HepG2 (cell line): ENCODE measurements around the gene PNLIP. TPM values are rescaled to one million over a fixed set of nuclear protein-coding genes. Genes with fewer than 3 reads are reported as not detected.
A peak's percentile ranks its signal among the peaks of the same experiment; 100 is the strongest.

Experiments used
- ATAC-seq: fragments of 200-7000 bp; cut with Tn5 transposase; 3 replicates; pipeline ENCODE4 v1.9.1; 2020; ENCODE audit warnings: mild to moderate bottlenecking, moderate library complexity
- BruUV-seq: library from RNA; stranded (reverse); fragments of 400-500 nt; replicated peaks from 2 replicates; lab custom pipeline; 2021; lab: Mats Ljungman, UMichigan
- CTCF ChIA-PET: fragments of 300-600 bp; formaldehyde crosslinking; extraction: SDS; loops from one replicate; lab custom pipeline; 2021; ENCODE audit warnings: low total read pairs, inconsistent platforms, low intra/inter-chr PET ratio; lab: Yijun Ruan, JAX
- POLR2A ChIA-PET: fragments of 350-600 bp; sonication (Branson Sonifier 250); formaldehyde crosslinking; loops from one replicate; lab custom pipeline; 2020; ENCODE audit warnings: antibody characterized with exemption, inconsistent platforms; lab: Yijun Ruan, JAX
- DNase-seq: peaks from one replicate; pipeline ENCODE4 v3.0.0-alpha.2; 2015; ENCODE audit warnings: low spot score
- FAIRE-seq: peaks from 3 replicates; lab custom pipeline; 2011; peaks lifted over from hg19 to GRCh38; lab: Jason Lieb, UNC
- H2AFZ ChIP-seq: one replicate; pipeline ENCODE4 v1.6.1; 2011; ENCODE audit warnings: low read length, inconsistent platforms
- H3K27ac ChIP-seq: fragments of 300-600 bp; 3 replicates; pipeline ENCODE4 v1.8.0; 2011; ENCODE audit warnings: mixed run types, mild to moderate bottlenecking, mixed read lengths, low read length, inconsistent platforms; ENCODE audit not compliant: insufficient read depth; ENCODE audit errors: extremely low read length
- H3K27me3 ChIP-seq, 2 experiments: fragments of 200-600 bp in 1 of 2; 2 replicates in 1 of 2; 3 replicates in 1 of 2; pipeline versions ENCODE4 v1.6.0 to v1.8.0; 2011; ENCODE audit warnings: low read length in 2 of 2, mild to moderate bottlenecking in 2 of 2, moderate library complexity in 2 of 2, inconsistent platforms in 1 of 2; ENCODE audit not compliant: insufficient read depth in 2 of 2, control insufficient read depth in 1 of 2
- H3K36me3 ChIP-seq, 2 experiments: fragments of 200-600 bp in 1 of 2; replicated peaks in 1 of 2; 2 replicates in 1 of 2; 3 replicates in 1 of 2; pipeline versions ENCODE4 v1.5.1 to v1.8.0; 2011; ENCODE audit warnings: low read length in 2 of 2, inconsistent platforms in 1 of 2; ENCODE audit not compliant: insufficient read depth in 2 of 2, control insufficient read depth in 1 of 2
- H3K4me1 ChIP-seq: 2 replicates; pipeline ENCODE4 v1.5.1; 2012; ENCODE audit warnings: low read length, inconsistent platforms; ENCODE audit not compliant: insufficient read depth
- H3K4me2 ChIP-seq: 2 replicates; pipeline ENCODE4 v1.6.0; 2011; ENCODE audit warnings: low read depth, low read length, inconsistent platforms
- H3K4me3 ChIP-seq, 3 experiments: fragments of 200-600 bp in 1 of 3; sonication (generic), shearing (Covaris generic) in 1 of 3; replicated peaks in 1 of 3; 2 replicates each; pipeline ENCODE4 v1.5.1; 2011 to 2016; ENCODE audit warnings: low read length in 3 of 3, inconsistent platforms in 2 of 3, low read depth in 2 of 3, mild to moderate bottlenecking in 2 of 3, control low read depth in 1 of 3, mixed read lengths in 1 of 3; ENCODE audit not compliant: insufficient read depth in 1 of 3
- H3K79me2 ChIP-seq: one replicate; pipeline ENCODE4 v1.6.1; 2011; ENCODE audit warnings: low read length, inconsistent platforms; ENCODE audit not compliant: insufficient read depth
- H3K9ac ChIP-seq: 2 replicates; pipeline ENCODE4 v1.6.0; 2011; ENCODE audit warnings: mild to moderate bottlenecking, low read depth, low read length, inconsistent platforms; ENCODE audit not compliant: insufficient read depth
- H3K9me3 ChIP-seq: 2 replicates; pipeline ENCODE4 v1.5.1; 2012; ENCODE audit warnings: mild to moderate bottlenecking, low read length
- H4K20me1 ChIP-seq: 2 replicates; pipeline ENCODE4 v1.6.0; 2011; ENCODE audit warnings: inconsistent platforms, mild to moderate bottlenecking, low read length, moderate library complexity; ENCODE audit not compliant: insufficient read depth
- HNRNPK ChIP-seq: fragments of 200-400 bp; formaldehyde crosslinking; IDR thresholded peaks from 2 replicates; pipeline ENCODE4 v1.6.1; 2018; ENCODE audit warnings: low read length, low read depth, moderate library complexity, mild to moderate bottlenecking; ENCODE audit not compliant: poor library complexity, severe bottlenecking
- SMYD3 ChIP-seq: sonication (generic); formaldehyde crosslinking; IDR thresholded peaks from 2 replicates; pipeline ENCODE4 v1.8.1; 2023; ENCODE audit warnings: mild to moderate bottlenecking, missing genetic modification reagents
- SNAPC4 ChIP-seq: sonication (generic); formaldehyde crosslinking; IDR thresholded peaks from 2 replicates; pipeline ENCODE4 v1.4.0; 2020; ENCODE audit warnings: mild to moderate bottlenecking, missing genetic modification reagents
- ZNF367 ChIP-seq: sonication (generic); formaldehyde crosslinking; IDR thresholded peaks from 2 replicates; pipeline ENCODE4 v1.4.0; 2020; ENCODE audit warnings: missing genetic modification reagents, borderline replicate concordance
- WGBS: methylation state at CpG from one replicate; pipeline ENCODE4 v1.1.6; 2017; ENCODE audit warnings: low lambda C conversion rate; 5-methylcytosine and 5-hydroxymethylcytosine counted together
- in situ Hi-C: cut with HindIII; loops from 2 replicates; pipeline ENCODE4 v1.10.0; 2017; ENCODE audit warnings: low pct_unique_long_range_greater_than_20kb; ENCODE audit not compliant: extremely low pct_ligation_motif_present
- intact Hi-C: fragments of 100-400 bp; cut with micrococcal nuclease; formaldehyde crosslinking; loops from one replicate; pipeline ENCODE4 v1.10.0; 2022; ENCODE audit not compliant: unreplicated experiment
- polyA plus RNA-seq, 8 experiments: library from polyadenylated mRNA; depleted of rRNA in 3 of 8; stranded (reverse) in 7 of 8; unstranded in 1 of 8; fragments of >200 nt; fragmentation: Illumina TruSeq in 4 of 8; extraction: Trizol in 4 of 8; gene quantifications; 2 replicates each; pipeline versions ENCODE4 v1.2.1 to v1.2.3, GENCODE V29; 2011 to 2016; ENCODE audit warnings: low read depth in 4 of 8, missing spikeins in 1 of 8, mixed read lengths in 1 of 8; ENCODE audit not compliant: insufficient read depth in 1 of 8
- total RNA-seq, 5 experiments: library from RNA; depleted of rRNA; stranded (reverse); fragments of >200 nt; fragmentation: Illumina TruSeq; extraction: Trizol; gene quantifications; 2 replicates each; pipeline ENCODE4 v1.2.3, GENCODE V29; 2016; ENCODE audit warnings: low read depth in 1 of 5
- TF ChIP-seq, protein P1 (sequence below): fragments of 450-650 bp; IDR thresholded peaks from 2 replicates; pipeline ENCODE4 v1.6.1; 2016

PNLIP gene
- total and polyA plus RNA-seq, 2 of the 13 experiments (the other 11 are each of a cell fraction or from before 2014, with no cell fraction given) = not detected

DNA sequence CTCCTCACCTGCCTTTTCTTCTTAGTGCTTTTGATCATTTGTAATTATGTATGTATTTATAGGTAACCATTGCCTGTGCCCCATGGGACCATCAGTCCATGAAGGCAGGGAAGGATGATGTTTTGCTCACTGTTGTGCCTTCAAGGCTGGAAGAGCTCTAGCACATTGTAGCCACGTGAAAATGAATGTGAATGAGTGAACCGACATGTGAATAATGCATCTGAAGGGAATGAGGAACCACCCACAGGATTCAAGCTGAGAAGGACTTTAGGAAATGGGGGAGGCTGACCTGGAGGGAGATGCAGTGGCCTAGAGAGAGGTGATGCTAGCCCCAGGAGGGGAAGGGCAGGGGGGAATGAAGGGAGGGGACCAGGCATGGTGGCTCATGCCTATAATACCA is 69.1 kb downstream of the PNLIP start:
- Histone ChIP-seq H2AFZ (no peak overlapping the region), H3K27me3 (0 out of 5 replicates have a peak, but pooled peaks cover 0 to 3% of the 10 kb centered on the region in 2 experiments), H3K4me2 (no peak overlapping the region), H4K20me1 (no peaks in the 10 kb centered on the region), H3K4me3 (no peak overlapping the region), H3K27ac (no peak overlapping the region), H3K4me1 (peaks cover 3% of the 10 kb centered on the region), H3K79me2 (no peaks in the 10 kb centered on the region), H3K36me3 (no peaks in the 10 kb centered on the region), H3K9me3 (no peaks in the 10 kb centered on the region), H3K9ac (no peak overlapping the region)
- in situ Hi-C loops = no loop called here
- DNase-seq (no peak), FAIRE-seq (no peak), ATAC-seq (no peak)
- intact Hi-C loops = no loop called here
- TF ChIP-seq SMYD3 = no peak
- no peak for TF ChIP-seq HNRNPK
- no peak for TF ChIP-seq SNAPC4 (CRISPR knock-in tag)
- TF ChIP-seq, protein P1, sequence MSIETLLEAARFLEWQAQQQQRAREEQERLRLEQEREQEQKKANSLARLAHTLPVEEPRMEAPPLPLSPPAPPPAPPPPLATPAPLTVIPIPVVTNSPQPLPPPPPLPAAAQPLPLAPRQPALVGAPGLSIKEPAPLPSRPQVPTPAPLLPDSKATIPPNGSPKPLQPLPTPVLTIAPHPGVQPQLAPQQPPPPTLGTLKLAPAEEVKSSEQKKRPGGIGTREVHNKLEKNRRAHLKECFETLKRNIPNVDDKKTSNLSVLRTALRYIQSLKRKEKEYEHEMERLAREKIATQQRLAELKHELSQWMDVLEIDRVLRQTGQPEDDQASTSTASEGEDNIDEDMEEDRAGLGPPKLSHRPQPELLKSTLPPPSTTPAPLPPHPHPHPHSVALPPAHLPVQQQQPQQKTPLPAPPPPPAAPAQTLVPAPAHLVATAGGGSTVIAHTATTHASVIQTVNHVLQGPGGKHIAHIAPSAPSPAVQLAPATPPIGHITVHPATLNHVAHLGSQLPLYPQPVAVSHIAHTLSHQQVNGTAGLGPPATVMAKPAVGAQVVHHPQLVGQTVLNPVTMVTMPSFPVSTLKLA = peak; percentile 24; the same call in 1 of the 2 replicates
- TF ChIP-seq ZNF367 (CRISPR knock-in tag) = no peak
- ChIA-PET POLR2A (no interaction called here), CTCF (no interaction called here)
- 2% methylated on average over 2 of the region's 2 CpGs for WGBS
- no TSS peak for BruUV-seq
